G401 (cell line): ENCODE data around the gene CDCA5. TPM values are rescaled to one million over a fixed set of nuclear protein-coding genes. Genes with fewer than 3 reads are reported as not detected.

Experiments used
- DNase-seq: peaks from one replicate; pipeline ENCODE4 v3.0.0-alpha.2; 2015; ENCODE audit warnings: low spot score
- in situ Hi-C: cut with HindIII; loops from 2 replicates; pipeline ENCODE4 v1.10.0; 2016; ENCODE audit warnings: low sequenced_read_pairs, mixed read lengths
- total RNA-seq: library from RNA; depleted of rRNA; stranded (reverse); fragments of >200 nt; shearing (Covaris generic); gene quantifications from 2 replicates; pipeline ENCODE4 v1.2.3, GENCODE V29; 2014; rRNA removed

Gene CDCA5
- total RNA-seq, result 59.1 and 71.2 TPM in 2 replicates

DNA sequence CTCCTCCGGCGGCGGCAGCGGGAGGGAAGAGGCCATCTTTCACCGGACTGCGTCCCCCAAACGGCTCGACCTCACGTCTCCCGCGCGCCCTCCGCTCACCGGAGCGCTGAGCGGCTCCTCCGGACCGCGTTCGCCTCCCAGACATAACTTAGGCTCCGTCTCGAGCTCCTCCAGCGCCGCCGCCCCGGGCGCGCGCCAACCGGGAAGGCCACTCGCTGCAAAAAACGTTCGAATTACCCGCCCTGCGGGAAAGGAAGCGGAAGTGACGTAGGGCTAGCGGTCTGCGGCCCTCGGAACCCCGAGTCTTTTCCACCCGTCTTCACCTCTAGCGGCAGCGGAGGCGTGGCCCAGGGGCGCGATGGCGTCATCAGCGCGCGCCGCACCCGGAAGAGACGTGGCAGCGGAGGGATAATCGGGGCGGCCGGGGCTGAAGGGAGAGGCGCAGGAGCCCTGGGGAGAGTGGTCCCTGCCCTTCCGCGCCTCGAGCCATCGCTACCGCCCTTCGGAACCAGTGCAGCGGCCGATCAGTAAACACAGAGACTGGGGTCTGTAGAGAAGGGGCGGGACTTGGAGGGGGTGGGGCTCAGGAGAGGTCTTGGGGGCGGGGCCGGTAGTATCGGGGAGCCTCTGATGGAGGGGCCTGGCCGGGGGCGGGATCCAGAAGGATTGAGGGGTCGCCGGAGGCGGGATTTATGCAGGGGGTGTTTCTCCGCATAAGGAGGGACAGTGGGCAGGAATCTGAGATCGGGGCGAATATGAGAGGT, at the start of gene CDCA5, which contains the start of gene ZFPL1:
TSS of gene CDCA5 (minus strand) at position 207 of the 764 bp plus-strand sequence. CDS start at position 145, 62 bp downstream.
TSS of gene ZFPL1 (plus strand) at position 389 of the 764 bp plus-strand sequence. CDS start 477 bp downstream, outside the sequence.
- DNase-seq, result peak; percentile 96
- in situ Hi-C loops, result no loop called here

DNA sequence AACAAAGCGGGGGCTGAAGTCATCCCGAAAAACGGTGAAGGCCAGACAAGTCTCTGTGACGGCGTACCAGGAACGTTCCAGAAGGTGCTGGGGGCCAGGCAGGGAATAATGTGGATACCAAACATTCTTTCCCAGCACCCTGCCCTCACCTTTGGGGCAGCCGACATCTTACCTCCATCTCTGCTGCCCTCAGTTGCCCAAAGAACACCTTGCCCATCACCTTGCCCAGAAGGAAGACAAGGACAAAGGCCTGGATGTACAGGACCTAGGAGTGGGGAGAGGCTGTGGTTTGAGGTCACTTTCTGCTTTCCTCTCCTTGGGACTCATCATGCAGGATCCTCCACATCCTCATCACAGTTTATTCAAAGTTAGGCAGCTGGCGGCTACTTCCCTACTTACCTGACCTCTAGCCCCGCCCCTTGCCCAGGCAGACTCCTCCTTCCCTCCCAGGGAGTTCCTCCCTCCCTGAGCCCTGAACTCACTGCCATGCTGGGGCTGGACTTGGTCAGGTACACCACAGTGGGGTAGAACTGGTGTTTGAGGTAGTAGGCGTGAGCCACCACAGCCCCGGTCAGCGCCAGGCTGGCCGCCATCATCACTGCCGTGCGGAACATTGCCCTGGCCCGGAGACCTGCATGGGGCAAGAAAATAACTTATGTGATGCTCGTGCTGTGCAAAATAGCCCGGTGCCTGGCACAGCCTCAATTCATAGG, 49.3 kb upstream of the CDCA5 start:
- DNase-seq, result no peak
- in situ Hi-C loops, result no loop called here

DNA sequence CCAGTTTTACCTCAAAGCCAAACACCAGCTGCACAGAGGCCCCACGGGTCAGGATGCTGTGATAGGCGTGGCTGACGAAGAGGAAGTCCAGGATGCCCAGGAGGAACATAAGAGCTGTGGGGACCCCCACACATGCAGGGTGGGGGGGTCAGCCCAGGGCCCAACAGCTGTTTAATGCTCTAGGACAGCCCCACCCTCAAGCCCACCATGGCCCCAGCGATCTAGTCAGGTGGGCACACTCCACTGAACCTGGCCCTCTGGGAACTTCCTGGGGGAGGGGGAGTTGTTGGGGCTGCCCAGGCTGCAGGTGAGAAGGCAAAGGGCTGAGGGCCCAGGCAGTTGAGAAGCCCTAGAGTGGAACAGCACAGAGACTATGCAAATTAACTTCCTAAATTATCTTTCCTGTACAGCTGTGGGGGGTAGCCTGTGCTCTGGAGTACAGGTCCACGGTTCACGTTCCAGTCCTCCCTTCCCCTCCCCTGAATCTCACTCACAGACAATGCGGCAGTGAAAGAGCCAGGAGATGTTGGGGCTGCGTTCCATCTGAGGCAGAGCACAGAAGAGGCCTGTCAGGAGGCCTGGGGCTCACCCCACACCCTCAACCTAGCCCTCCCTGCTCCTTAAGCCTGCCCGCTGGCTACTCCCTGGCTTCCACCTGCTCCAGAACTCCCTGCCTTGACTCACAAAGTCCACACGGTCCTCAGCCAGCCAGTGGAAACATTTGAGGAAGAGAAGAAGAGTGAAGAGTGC, 48.6 kb upstream of the CDCA5 start:
- no peak for DNase-seq

DNA sequence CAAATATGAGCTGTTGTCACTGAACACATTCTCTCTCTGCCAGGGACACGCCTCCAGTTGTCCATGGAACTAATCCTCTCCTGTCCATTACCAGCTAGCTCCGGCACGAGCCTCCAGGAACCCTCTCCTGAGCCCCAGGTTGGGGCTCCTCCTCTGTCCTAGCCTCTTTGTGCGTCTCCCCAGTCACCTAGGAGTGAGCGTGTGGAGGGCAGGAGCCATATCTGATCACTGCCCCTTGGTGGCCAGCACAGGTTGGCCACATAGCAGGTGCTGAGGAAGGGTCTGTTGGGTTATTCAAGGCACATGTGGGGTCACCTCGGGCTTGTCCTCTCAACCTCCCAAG, 48.0 kb upstream of the CDCA5 start:
- in situ Hi-C loops, result no loop called here
- no peak for DNase-seq

More for the DNA sequence above, 48.6 kb upstream of the CDCA5 start:
- in situ Hi-C loops, result no loop called here

- in situ Hi-C loops, result no loop called here
- DNase-seq, result no peak
Observed at GRCh38 chr11:65131417-65131776, 47.6 kb upstream of the CDCA5 start.

DNA sequence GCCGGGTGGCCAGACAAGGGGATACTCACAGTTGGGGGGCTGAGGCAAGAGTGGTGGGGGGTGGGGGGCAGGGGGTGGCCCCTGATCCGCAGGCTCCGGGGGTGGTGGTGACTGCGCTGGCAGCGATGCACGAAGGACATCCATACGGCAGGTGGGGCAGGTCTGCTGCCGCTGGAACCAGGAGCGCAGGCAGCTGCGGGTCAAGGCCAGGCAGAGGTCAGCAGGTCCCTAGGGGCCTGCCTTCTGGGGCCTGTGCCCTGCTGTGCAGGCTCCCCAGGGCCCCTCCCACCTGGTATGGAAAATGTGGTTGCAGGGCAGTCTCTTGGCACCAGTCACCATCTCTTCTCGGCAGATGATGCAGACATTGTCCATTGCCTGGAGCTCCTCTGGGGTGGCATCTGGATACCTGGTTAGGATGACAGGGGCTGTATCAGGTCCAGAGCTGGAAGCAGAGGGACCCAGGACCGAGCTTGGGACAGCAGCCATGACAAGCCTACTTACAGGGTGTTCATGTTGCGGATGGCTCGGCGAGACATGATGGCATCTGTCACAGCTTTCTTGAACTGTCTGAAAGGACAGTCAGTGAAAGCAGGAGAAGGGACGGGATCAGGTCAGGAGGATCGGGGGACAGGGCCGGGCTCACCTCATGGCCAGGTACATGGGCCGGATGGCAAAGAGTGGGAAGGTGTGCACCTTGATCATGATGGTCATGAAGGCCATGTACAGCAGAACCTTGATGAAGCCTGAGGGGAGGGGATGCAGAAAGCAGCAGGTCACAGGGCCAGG, 47.0 kb upstream of the CDCA5 start:
- in situ Hi-C loops, result no loop called here
- no peak for DNase-seq

- no peak for DNase-seq
- in situ Hi-C loops, result no loop called here
Observed at GRCh38 chr11:65129649-65130441, 46.0 kb upstream of the CDCA5 start.

GRCh38 chr11:65128182-65129145, 44.6 kb upstream of the CDCA5 start:
- no peak for DNase-seq
- in situ Hi-C loops, result no loop called here

DNA sequence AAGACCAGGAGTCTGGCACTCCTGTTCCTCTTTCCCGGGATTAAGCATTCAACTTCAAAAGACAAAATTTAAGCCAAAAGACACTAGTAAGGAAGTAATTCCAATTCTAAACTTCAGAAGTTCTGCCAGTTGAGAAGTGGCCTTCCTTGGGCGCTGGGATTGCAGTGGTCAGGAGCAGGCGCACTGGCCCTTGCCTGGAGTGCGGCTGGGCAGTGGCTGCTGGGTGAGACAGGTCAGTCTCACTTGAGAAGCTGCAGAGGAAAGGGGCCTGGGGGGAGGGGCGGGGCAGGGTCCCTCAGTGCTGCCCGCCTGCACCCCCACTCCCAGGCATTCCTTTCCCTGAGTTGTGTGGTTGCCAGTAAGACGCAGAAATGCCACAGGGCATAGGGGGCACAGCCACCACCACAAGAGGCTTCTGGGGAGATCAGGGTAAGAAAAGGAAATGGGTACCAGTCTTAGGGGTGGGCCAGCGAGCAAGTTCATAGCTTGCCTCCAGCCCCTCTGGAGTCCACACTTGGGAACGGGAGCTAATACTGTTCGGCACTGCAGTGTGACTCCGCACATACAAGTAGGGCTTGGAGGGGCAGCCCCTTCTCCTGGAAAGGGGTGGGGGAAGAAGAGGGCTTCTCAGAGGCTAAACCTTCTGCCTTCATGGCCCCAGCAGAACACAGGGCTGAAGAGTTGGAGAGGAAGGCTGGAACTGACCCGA, 43.8 kb upstream of the CDCA5 start:
- in situ Hi-C loops, result no loop called here
- no peak for DNase-seq

- DNase-seq, result no peak
- in situ Hi-C loops, result no loop called here
Observed at GRCh38 chr11:65126624-65127274, 42.9 kb upstream of the CDCA5 start.

DNA sequence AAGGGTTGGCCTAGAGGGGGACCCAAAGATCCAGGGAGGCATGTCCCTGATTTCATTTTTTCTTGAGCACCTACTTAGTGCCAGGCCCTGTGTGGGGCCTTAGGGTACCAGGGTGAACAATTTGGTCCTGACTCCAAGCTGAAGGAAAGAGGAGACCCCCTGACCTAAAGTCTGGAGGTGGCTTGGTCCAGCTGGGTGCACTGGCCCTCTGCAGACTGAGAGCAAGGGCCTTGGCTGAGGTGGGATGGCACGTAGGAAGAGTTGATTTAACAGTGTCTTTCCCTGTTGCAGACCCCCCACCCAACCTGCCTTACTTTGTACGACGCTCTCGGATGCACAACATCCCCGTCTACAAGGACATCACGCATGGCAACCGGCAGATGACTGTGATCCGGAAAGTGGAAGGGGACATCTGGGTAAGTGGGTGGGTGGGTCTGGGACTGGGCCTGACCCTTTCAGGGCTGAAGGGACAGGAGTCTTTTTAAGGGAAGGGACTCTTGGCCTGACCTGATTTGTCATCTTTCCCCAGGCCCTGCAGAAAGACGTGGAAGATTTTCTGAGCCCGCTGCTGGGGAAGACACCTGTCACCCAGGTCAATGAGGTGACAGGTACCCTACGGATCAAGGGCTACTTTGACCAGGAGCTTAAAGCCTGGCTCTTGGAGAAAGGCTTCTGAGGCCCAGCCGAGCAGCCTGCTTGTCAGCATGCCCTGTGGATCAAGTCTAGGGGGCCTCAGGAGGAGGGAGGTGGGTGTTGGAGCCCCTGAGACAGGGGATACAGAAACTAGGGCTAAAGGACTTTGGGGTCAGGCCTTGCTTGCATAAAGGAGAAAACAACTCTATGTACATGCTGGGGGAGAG, 41.6 kb upstream of the CDCA5 start:
- in situ Hi-C loops, result no loop called here
- DNase-seq, result no peak

DNA sequence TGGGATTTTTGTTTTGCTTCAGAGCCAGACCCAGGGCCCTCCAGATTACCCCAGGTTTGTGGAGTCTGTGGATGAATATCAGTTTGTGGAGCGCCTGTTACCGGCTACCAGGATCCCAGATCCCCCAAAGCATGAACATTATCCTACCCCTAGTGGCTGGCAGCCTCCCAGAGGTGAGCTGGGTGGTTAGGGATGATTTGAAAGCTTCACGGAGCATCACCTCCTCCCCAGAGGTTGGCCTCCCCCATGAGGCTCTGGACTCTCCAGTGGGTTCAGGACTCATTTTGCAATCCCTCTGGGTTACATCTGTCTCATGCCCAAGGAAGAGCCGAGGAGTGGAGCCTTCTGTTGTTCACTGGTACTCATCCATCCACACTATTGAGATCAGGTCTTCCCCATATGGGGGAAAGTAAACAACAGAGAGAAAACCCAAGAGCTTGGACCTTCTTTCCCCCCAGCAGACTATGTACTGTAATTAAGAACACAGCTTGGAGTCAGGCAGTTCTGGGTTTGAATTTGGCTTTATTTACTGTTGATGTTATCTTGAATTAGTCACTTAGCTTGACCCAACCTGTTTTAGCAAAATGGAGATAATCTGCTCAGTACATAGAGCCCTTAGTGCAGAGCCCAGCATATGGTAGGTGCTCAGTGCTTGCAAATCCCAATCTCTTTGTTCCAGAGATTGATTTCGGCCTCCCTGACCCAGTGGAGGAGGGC, 40.8 kb upstream of the CDCA5 start:
- in situ Hi-C loops, result no loop called here
- no peak for DNase-seq

GRCh38 chr11:65121865-65122696, 38.2 kb upstream of the CDCA5 start, which contains the start of the genes FAU and MRPL49:
FAU (minus strand) TSS chr11:65122134; CDS start chr11:65121813, 321 bp downstream.
MRPL49 (plus strand) TSS chr11:65122321; CDS start chr11:65122347, 26 bp downstream.
- in situ Hi-C loops, result no loop called here
- DNase-seq, result peak; percentile 99

GRCh38 chr11:65121447-65121864, 37.6 kb upstream of the CDCA5 start:
- in situ Hi-C loops, result no loop called here
- DNase-seq, result no peak
